Left renal cortex interstitium (tissue), 4 donors: ENCODE measurements around the gene PFKM. TPM values are rescaled to one million over a fixed set of nuclear protein-coding genes. Genes with fewer than 3 reads are reported as not detected.

Experiments
- DNase-seq, 4 donors: peaks; one replicate each; pipeline ENCODE4 v3.0.0-alpha.2; 2013; ENCODE audit warnings: low read depth in 4 of 4, low spot score in 2 of 4, missing footprints in 1 of 4
- polyA plus RNA-seq, 4 donors: library from polyadenylated mRNA; unstranded; fragments of 120-200 nt; gene quantifications; one replicate each; pipeline ENCODE4 v1.2.1, GENCODE V29; 2013; ENCODE audit not compliant: insufficient read length in 4 of 4

The PFKM gene
- polyA plus RNA-seq = 100 to 1,000 TPM in 3 of 4 donors, 10 to 100 TPM in 1; 96.7 to 133 (median 114) TPM

DNA sequence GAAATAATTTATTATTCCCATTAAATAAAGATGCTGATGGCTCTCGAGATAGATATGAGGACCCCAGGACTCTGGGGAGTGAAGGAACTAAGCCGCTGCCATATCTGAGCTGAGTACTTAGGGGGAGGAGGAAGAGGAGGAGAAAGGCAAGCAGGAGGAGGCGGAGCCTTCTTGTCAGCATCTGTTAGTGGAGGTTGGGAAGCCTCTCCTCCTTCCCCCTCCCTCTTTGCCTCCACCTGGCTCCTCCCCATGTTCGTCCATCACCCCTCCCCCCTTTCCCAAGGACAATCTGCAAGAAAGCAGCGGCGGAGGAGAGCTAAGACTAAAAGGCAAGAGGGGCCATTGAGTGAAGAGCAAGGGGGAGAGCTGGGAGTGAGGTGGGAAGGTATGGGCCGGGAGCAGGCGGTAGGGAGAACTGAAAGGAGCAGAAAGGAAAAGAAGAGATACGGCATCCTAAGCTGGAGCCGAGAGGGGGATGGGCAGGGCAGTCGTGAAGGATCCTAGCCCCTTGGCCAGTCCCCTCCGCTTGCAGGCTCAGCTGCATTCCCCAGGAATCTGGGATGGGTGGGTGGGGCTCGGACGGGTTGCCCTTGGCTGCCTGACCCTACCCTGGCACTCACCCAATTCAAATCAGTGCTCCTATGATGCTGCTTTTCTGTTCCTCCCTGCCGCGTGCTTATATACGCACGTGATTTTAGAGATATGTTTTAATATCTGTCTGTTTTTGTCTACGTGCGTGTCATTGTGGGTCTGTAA lies at the start of gene PFKM:
PFKM (plus strand) TSS at position 287 of the 756 bp plus-strand sequence. CDS start 3,411 bp downstream, outside the sequence.
- peak; percentile 83 to 90 (median 88) for DNase-seq

DNA sequence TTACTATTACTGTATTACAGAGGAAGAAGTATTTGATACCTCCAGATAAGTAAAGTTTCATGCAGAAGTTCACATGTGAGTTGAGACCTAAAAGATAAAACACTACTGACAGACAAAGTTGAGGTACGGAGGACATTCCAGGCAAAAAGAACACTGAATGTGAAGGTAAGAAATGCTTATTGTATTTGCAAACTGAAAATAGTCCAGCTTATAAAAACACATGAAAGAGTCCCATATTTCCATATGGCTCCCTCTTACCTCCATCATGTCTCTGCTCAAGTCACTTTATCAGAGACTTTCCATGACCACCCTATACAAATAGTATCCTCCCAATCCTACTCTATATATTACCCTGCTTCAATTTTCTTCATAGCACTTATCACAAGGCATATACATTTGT lies 49.1 kb upstream of the PFKM start:
- DNase-seq = no peak

DNA sequence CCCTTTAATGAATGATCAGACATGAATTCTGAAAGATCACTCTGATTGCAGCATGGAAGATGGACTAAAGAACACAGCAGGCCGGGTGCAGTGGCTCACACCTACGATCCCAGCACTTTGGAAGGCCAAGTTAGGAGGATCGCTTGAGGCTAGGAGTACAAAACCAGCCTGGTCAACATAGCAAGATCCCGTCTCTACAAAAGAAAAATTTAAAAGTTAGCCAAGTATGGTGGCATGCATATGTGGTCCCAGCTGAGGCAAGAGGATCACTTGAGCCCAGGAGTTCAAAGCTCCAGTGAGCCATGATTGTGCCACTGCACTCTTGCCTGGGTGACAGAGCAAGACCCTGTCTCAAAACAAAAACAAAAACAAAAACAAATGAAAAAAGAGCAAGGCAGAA lies 48.4 kb upstream of the PFKM start:
- DNase-seq = no peak

DNA sequence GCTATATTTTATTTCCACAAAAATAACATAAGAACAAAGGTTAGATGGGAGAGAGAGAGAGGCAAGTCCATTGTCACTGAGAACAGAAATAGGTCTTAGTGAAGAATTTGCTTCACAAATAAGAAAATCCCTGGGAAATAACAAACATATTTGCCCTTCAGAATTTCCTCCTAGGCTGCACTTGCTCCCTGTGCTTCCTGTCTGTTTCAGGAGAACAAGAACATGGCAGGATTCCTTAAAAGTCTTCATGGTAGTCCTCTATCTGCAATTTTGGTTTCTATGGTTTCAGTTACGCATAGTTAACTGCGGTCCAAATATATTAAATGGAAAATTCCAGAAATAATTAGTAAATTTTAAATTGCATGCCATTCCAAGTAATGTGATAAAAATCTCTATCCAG lies 47.4 kb upstream of the PFKM start:
- no peak for DNase-seq

DNA sequence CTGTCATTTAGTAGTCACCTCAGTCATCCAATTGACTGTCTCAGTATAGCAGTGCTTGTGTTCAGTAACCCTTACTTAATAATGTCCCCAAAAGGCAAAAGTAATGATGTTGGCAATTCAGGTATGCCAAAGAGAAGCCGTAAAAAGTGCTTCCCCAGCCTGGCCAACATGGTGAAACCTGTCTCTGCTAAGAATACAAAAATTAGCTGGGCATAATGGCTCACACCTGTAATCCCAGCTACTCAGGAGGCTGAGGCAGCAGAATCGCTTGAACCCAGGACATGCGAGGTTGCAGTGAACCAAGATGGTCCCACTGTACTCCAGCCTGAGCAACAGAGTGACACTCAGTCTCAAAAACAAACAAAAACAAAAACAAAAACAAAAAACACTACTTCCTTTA lies 46.9 kb upstream of the PFKM start:
- DNase-seq = no peak

DNA sequence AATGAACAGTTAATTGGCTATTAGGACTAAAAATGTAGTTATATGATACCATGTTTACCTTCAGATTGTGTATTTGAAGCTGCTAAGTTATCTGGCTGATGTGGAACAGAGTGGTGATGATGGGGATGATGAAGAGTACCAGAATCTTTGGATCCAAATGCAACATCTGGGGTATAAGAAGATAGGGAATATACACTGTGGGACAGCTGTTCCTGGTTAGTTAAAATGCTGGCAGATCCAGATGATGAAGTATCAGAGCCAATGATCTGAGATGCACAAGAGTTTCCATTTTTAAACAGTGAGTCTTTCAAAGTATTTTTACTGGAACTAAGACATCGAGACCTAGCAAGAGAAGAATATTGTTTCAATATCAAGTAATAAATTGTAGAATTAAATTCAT lies 44.9 kb upstream of the PFKM start:
- DNase-seq = no peak

DNA sequence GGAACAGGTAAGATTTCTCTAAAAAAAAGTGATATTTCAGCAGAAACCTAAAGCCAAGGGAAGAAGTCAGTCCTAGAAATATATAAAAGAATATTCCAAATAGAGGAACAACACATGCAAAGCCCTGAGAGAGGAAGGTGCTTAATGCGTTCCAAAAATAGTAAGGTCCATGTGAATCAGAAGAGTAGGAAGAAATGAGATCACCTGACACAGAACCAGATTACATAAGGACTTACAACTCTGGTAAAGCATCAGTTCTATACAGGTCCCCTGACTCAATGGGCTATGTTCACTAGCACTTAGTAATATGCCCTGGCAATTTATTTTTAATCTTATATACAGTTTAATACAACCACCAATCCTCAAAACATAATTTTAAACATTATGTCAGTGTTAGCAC lies 43.3 kb upstream of the PFKM start:
- DNase-seq = no peak

DNA sequence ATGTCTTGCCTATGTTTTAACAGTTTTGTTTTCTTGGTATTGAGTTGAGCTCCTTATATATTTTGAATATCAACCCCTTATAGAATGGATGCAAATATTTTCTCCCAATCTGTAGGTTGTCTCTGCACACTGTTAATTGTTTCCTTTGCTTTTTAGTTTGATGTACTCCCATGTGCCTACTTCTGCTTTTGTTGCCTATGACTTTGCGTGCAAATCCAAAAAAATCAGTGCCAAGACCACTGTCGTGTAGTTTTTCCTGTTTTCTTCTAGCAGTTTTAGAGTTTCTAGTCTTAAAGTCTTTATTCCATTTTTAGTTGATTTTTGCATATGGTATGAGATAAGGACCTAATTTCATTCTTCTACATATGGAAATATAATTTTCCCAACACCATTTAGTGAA lies 42.1 kb upstream of the PFKM start:
- no peak for DNase-seq

DNA sequence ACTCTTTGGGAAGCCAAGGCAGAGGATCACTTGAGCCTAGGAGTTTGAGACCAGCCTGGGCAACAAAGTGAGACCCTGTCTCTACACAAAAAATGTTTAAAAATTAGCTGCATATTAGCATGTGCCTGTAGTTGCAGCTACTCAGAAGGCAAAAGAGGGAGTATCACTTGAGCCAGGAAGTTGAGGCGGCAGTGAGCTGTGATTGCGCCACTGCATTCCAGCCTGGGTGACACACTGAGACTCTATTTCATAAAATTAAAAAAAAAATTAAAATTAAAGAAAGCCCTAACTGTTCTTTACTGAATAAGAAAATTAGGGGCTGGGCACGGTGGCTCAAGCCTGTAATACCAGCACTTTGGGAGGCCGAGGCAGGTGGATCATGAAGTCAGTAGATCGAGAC lies 40.3 kb upstream of the PFKM start:
- DNase-seq = no peak

DNA sequence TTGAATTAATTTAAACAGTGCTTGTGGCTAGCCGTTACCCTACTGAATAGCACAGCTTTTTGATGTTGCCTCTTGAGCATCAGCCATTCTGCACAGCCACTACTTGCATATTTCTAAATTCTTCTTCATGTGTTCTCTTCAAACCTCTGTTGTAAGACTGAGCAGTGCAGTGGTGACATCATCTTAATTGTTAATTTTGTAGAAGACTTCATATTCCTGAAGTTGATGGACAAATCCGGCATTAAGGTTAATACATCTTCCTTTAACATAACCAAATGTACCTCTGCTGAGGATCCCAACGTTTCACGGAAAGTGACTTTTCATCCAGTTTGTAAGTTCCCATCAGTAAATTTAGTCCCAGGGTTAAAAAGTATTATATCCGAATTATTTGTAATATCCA lies 38.9 kb upstream of the PFKM start:
- DNase-seq = no peak

DNA sequence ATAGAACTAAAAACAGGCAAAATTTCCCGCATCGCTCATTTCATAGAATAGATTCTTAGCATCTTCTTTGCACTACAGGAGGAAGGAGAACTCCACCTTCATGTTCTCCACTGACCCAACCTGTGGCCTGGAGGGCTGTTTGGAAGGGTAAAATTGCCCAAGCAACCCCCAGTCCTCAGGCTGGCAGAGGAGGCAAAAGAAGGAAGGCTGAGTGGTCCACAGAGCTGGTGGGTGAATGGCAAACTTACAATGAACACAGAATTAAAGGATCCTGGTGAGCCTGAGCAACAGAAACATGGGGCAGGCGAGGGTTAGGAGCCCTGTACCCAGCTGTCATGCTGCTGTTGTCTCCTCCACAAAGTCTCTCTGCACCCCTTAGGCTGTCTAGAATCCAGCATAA lies 38.3 kb upstream of the PFKM start:
- DNase-seq = no peak

DNA sequence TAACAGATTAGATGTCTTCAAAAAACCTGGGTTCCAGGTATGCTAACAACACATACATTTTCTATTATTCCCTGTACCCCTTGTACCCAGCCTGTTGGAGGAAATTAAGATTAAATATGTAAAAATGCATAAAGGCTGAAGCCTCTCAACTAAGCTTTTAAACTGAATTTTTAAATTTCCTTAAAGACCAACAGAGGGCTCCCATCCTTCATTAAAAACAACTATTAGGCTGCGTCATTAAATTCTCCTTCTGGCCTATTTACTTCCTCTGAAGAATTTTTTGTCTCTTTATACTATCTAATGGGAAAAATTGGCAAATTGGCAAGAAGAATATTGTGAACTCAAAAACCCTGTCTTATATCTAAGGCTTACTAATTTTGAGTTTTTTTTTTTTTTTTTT lies 35.1 kb upstream of the PFKM start:
- DNase-seq = no peak

DNA sequence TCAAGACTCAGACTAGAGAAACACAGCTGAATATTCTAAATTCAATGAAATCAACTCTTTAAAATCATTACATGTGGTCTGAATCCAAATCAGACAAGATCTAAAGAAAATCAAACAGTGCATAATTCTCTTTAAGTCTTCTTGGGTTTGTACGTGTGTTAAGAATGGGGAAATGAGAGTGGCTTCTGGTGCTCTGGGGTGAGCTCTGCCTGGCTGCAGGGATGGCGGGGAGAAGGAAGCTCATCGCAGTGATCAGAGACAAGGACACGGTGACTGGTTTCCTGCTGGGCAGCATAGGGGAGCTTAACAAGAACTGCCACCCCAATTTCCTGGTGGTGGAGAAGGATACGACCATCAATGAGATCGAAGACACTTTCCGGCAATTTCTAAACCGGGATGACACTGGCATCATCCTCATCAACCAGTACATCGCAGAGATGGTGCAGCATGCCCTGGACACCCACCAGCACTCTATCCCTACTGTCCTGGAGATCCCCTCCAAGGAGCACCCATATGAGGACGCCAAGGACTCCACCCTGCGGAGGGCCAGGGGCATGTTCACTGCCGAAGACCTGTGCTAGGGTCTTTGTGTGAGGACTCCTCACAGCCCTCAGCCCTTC lies 34.2 kb upstream of the PFKM start:
- no peak for DNase-seq

DNA sequence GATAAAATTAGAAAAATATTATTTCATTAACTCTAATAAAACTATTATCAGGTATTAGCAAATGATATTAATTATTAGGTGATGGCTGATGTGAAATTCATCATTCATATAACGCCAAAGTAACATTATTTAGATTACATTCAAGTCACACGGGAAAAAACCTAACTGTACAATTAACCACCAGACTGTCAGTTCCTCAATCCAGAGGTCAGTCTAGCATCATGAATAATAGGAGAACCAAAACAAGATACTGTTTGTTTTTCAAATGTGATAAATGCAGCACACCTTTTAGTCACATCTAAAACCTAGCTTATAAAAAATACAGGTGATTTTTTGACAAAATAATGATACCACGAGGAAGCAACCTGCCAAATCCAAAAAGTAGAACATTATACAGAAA lies 32.8 kb upstream of the PFKM start:
- DNase-seq = no peak

DNA sequence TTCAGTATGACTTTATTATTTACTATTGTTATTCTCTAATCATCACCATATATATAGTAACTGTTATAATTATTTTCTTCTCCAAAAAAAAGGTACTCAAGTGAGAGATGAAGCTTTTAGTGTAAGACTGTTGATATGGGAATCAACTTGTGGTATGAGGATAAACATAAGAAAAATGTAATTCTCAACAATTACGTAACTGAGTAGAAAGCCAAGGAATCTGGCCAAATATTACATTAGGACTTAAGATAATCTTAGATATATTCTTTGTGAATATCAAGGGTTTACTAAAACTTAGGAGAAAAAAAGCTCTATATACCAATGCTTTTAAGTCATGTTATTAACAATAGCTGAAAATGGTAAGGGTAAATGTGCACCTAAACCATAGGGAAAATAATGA lies 26.6 kb upstream of the PFKM start:
- DNase-seq = no peak

DNA sequence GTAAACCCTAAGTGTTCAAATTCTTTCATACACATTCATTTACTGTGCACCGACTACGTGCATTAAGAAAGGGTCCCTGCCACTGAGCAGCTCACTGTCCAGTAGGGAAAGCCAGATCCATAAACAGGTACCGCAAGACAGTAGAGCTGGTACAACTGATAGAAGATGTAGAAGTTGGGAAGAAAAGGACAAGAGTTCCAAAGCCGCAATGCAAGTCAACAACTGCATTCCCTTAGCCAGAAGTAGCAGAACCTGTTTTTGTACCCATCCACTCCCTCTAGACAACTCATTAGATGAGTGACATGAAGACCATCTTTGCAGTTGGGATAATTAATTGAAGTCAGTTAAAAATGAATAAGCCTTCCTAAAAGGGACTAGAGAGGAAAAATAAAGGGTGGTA lies 14.6 kb upstream of the PFKM start:
- no peak for DNase-seq

DNA sequence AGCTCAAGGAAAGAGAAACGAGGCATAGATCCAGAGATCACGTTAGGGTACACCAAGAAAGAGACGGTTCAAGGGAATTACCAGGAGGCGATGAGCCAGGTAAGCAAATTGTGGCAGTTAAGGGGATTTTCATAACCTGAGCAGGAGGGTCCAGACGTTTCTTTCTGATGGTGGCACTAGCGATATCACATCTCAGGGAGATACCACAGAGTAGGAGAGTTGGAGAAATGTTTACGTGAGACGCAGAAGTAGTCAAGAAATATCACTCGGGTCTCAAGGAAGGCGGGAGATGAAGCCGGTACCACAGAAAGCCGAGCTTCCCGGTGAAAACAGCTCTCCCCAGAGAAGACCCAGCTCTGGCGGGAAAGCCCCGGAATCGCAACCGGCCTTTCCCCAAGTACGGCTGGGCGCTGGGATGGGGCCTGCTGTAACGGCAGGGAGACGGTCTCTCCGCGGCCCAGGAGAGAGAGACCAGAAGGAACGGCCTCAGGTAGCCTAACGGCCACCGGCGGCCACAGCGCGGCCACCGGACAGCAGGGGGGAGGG lies 13.8 kb upstream of the PFKM start:
- DNase-seq = peak in 3 of 4 donors; percentile 20 to 41 (median 31)

DNA sequence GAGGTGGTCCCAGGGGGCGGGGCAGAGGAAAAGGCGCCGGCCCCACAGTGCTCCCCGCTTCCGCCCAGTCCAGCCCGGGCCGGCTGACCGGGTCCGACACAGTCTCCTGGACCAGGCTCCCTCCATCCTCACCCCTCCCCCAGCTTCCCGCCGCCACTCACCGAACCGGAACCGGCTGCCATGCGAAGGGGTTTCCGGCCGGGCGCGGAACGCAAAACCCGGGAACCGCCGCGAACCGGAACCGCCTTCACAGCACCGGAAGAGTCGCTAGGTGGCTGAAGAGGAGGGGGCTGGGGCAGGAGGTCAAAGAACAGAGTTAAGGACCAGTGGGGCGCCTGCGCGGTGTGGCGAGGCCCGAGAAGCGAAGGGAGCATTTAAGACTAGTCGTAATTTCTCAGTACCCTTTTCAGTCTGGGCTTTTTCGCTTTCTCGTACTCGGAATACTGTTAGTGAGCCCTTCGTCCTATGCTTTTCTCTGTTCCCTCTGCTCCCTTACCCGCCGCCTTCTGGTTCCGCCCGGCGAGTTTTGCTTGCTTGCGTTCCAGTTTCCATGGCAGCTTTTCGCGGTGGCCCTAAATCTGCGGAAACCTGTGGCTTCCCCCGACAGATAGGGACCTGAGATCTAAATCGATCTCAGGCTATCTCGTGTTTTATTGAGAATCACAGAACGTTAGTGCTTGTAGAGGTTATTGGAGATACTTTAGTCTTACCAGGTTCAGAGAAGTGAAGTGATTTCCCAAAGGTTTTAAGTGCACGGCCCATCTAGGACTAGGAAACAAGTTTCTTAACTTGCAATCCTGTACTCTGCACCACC lies 13.1 kb upstream of the PFKM start, which contains the start of gene SENP1:
SENP1 (minus strand) TSS at position 213 of the 814 bp plus-strand sequence. CDS start 4,607 bp downstream, outside the sequence.
- peak; percentile 79 to 94 (median 84) for DNase-seq

DNA sequence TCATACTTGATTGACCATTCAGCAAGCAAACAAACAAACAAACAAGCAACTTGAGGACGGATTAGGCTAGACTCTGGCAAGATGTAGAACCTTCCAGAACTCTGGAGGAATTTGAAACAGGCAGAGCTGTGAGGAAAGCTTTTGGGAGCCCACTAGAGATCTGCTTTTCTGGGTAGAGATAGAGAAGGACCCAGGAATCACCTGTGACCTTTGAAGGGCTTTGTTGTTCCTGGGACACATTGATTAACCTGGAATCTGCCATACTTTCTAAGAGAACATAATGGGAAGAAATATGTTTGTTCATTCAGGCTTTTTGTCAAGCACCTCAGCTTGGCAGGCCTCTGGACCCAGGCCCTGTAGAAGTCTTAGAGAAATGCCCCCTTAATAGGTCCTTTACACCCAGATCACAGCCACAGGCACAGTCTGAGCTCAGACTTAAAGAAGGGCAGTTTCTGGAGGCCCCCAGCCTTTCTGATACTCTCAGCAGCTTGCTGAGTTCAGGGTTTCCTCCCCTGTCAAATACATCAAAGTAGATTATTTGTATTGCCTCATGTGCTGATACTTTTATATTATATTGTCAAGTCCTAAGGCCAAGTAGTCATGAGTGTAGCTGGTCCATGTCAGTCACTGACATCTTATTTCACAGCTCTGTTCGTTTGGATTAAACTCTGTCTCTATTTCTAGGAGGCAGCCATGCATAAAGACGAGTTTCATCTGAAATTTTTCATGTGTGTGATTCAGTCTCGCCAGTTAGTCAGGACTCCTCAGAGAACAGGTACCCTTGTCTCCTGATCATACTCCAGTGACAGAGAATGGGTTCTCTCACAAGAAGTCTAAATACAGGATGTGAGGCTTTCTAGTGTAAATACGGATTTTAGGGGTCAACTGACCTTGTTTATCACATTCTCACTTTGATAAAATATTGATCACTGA lies 12.2 kb upstream of the PFKM start:
- no peak for DNase-seq

DNA sequence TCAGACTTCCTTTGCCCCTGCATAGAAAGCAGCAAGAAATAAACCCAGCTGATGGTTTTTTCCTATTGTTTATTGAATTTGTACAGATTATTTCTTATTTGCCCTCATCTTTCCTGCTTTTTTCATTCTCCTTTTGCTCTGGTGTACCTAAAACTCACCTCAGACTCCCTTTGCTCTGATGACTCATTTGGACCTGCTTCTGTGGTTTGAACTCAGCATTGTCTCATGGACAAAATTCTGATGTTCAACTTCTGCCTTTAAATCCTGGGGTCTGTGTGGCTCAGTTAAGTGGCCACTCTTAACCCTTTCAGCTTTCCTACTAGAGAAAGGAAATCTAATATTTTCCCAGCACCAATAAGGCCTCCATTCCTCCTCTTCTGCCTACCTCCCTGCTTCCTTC lies 9.7 kb upstream of the PFKM start:
- no peak for DNase-seq
